SU-DHL-6 (cell line): ENCODE measurements around the gene ATP7A.

Source experiments
- H2AFZ ChIP-seq: fragments of 200-600 bp; sonication (generic); 2 replicates; pipeline ENCODE4 v1.6.1; 2014; ENCODE audit warnings: low read depth, mild to moderate bottlenecking, moderate library complexity, mixed read lengths, antibody characterized with exemption, low read length; ENCODE audit not compliant: severe bottlenecking
- H3F3A ChIP-seq: fragments of 200-600 bp; shearing (Covaris generic); 2 replicates; pipeline ENCODE4 v1.6.0; 2016; ENCODE audit warnings: antibody characterized with exemption, mild to moderate bottlenecking; ENCODE audit not compliant: insufficient read depth
- H3K27ac ChIP-seq: fragments of 200-600 bp; sonication (generic); 2 replicates; pipeline ENCODE4 v1.5.1; 2016; ENCODE audit warnings: low read depth, mild to moderate bottlenecking, low read length, moderate library complexity, mixed read lengths
- H3K27me3 ChIP-seq: fragments of 200-600 bp; sonication (generic), shearing (Covaris generic); 2 replicates; pipeline ENCODE4 v1.6.0; 2014; ENCODE audit warnings: mild to moderate bottlenecking, low read length
- H3K36me3 ChIP-seq: fragments of 200-600 bp; sonication (generic); 2 replicates; pipeline ENCODE4 v1.6.1; 2014; ENCODE audit warnings: mild to moderate bottlenecking, low read length, mixed read lengths
- H3K4me2 ChIP-seq: fragments of 300-600, 200-600 bp; shearing (Covaris generic), sonication (generic); 2 replicates; pipeline ENCODE4 v1.6.0; 2014; ENCODE audit warnings: low read length, low read depth, mild to moderate bottlenecking; ENCODE audit not compliant: poor library complexity, severe bottlenecking
- H3K4me3 ChIP-seq: fragments of 200-600 bp; sonication (generic); 2 replicates; pipeline ENCODE4 v1.5.1; 2014; ENCODE audit warnings: antibody characterized with exemption, low read length, mild to moderate bottlenecking, mixed read lengths; ENCODE audit not compliant: insufficient read depth, poor library complexity, severe bottlenecking
- H3K79me2 ChIP-seq: fragments of 200-600 bp; sonication (generic); 2 replicates; pipeline ENCODE4 v1.6.1; 2014; ENCODE audit warnings: mild to moderate bottlenecking, low read length, moderate library complexity; ENCODE audit not compliant: insufficient read depth
- H3K9ac ChIP-seq: fragments of 200-600 bp; sonication (generic); 2 replicates; pipeline ENCODE4 v1.7.0; 2014; ENCODE audit warnings: mild to moderate bottlenecking, low read length
- H3K9me2 ChIP-seq: fragments of 200-600 bp; sonication (generic); replicated peaks from 2 replicates; pipeline ENCODE4 v1.6.1; 2014; ENCODE audit warnings: low read length; ENCODE audit not compliant: insufficient read depth
- H3K9me3 ChIP-seq: fragments of 200-600 bp; sonication (generic); 2 replicates; pipeline ENCODE4 v1.6.1; 2014; ENCODE audit warnings: low read length, mixed read lengths; ENCODE audit not compliant: insufficient read depth
- H4K20me1 ChIP-seq: fragments of 200-600 bp; sonication (generic); 2 replicates; pipeline ENCODE4 v1.6.1; 2014; ENCODE audit warnings: low read depth, mild to moderate bottlenecking, antibody characterized with exemption, low read length, moderate library complexity, mixed read lengths
- CTCF ChIP-seq: fragments of 200-600 bp; sonication (generic); IDR thresholded peaks from one replicate; pipeline ENCODE4 v1.5.1; 2017; ENCODE audit warnings: antibody characterized with exemption, mild to moderate bottlenecking, low read length, moderate library complexity; ENCODE audit not compliant: insufficient read depth, poor library complexity, severe bottlenecking
- EZH2phosphoT487 ChIP-seq: fragments of 200-600 bp; sonication (generic), shearing (Covaris generic); conservative IDR thresholded peaks from 2 replicates; pipeline ENCODE4 v1.6.1; 2018; ENCODE audit warnings: mild to moderate bottlenecking, antibody characterized with exemption, low read length, moderate library complexity, mixed read lengths

ATP7A gene

GRCh38 chrX:77967631-77968030 lies 57.1 kb downstream of the ATP7A start:
- H3K27me3 ChIP-seq: no peaks in the 10 kb centered on the region
- H3K9me2 ChIP-seq: no peaks in the 10 kb centered on the region
- no peak overlapping the region for H3K9ac ChIP-seq
- H3K27ac ChIP-seq: no peak overlapping the region
- H4K20me1 ChIP-seq: no peaks in the 10 kb centered on the region
- no peak overlapping the region for H2AFZ ChIP-seq
- no peaks in the 10 kb centered on the region for H3K9me3 ChIP-seq
- no peak overlapping the region for H3K4me2 ChIP-seq
- H3K36me3 ChIP-seq: no peaks in the 10 kb centered on the region
- TF ChIP-seq CTCF (no peak), EZH2phosphoT487 (no peak)
- no peaks in the 10 kb centered on the region for H3F3A ChIP-seq
- H3K4me3 ChIP-seq: no peak overlapping the region
- H3K79me2 ChIP-seq: no peaks in the 10 kb centered on the region

GRCh38 chrX:77969538-77969937 lies 59.0 kb downstream of the ATP7A start, which contains the start of gene PGAM4:
Gene PGAM4 (minus strand): TSS chrX:77969638. CDS start chrX:77969638, 0 bp downstream.
- Histone ChIP-seq H3K36me3 (no peaks in the 10 kb centered on the region), H3K9me2 (no peaks in the 10 kb centered on the region), H3K27me3 (no peaks in the 10 kb centered on the region), H4K20me1 (no peaks in the 10 kb centered on the region), H3K4me3 (no peak within 1 kb of the TSS), H3K27ac (no peak within 1 kb of the TSS), H3K4me2 (no peak within 1 kb of the TSS), H3F3A (no peaks in the 10 kb centered on the region), H2AFZ (no peak within 1 kb of the TSS), H3K9ac (no peak within 1 kb of the TSS), H3K9me3 (no peaks in the 10 kb centered on the region), H3K79me2 (no peaks in the 10 kb centered on the region)
- TF ChIP-seq EZH2phosphoT487 (no peak), CTCF (no peak)

DNA sequence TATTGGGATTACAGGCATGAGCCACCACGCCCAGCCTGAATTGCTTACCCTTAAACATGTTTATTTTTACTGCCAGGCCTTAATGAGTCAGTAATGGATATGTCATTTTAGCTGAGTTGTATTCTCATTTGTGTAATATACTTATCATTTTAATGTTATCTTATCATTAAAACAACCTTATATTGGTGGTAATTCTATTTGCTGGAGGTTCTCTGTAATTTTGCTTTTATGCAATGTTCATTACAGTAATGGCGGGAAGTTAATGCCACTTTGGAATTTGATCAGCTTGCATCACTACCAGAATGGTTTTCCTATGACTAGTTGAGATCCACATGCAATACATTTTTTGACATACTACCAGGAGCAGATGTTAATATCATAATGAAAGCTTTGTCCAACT lies 65.3 kb downstream of the ATP7A start:
- no peaks in the 10 kb centered on the region for H3K27me3 ChIP-seq
- no peaks in the 10 kb centered on the region for H3K79me2 ChIP-seq
- H3K4me2 ChIP-seq: no peak overlapping the region
- H3K27ac ChIP-seq: no peak overlapping the region
- H3K9me3 ChIP-seq: no peaks in the 10 kb centered on the region
- H3K9me2 ChIP-seq: no peaks in the 10 kb centered on the region
- H3K4me3 ChIP-seq: no peak overlapping the region
- TF ChIP-seq EZH2phosphoT487 (no peak), CTCF (no peak)
- no peak overlapping the region for H3K9ac ChIP-seq
- H4K20me1 ChIP-seq: no peaks in the 10 kb centered on the region
- no peak overlapping the region for H2AFZ ChIP-seq
- no peaks in the 10 kb centered on the region for H3F3A ChIP-seq
- no peaks in the 10 kb centered on the region for H3K36me3 ChIP-seq

DNA sequence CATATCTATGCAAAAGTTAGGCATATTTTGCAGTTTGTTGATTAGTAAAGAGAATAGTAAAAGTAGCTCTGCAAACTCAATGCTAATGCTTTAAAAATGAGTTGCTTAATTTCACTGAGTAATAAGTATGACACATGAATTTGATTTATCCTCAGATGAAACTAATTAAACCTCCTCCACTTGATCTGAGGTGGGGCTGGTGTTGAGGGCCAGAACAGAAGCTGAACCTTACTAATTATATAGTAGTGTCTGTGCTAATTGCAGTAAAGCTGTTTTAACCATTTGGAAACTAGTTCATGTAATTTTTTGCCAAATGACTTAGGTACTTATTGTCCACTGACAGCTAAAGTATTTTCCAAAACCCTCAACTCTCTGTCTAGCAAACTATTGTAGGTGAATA lies 66.6 kb downstream of the ATP7A start:
- Histone ChIP-seq H3F3A (no peaks in the 10 kb centered on the region), H3K27me3 (no peaks in the 10 kb centered on the region), H4K20me1 (no peaks in the 10 kb centered on the region), H3K9me3 (no peaks in the 10 kb centered on the region), H3K79me2 (no peaks in the 10 kb centered on the region), H3K27ac (no peak overlapping the region), H3K36me3 (no peaks in the 10 kb centered on the region), H2AFZ (no peak overlapping the region), H3K9ac (no peak overlapping the region), H3K4me2 (no peak overlapping the region), H3K9me2 (no peaks in the 10 kb centered on the region), H3K4me3 (no peak overlapping the region)
- no peak for TF ChIP-seq EZH2phosphoT487
- TF ChIP-seq CTCF: no peak
